ENCODE results near the gene CDKN2A. TPM values are rescaled to one million over a fixed set of nuclear protein-coding genes. Genes with fewer than 3 reads are reported as not detected.

The CDKN2A gene
- total RNA-seq, 3 donors from 2014 or later (not counting 1 experiment from before 2014, with no cell fraction given): 3.5 to 7.7 (median 3.8) TPM

DNA sequence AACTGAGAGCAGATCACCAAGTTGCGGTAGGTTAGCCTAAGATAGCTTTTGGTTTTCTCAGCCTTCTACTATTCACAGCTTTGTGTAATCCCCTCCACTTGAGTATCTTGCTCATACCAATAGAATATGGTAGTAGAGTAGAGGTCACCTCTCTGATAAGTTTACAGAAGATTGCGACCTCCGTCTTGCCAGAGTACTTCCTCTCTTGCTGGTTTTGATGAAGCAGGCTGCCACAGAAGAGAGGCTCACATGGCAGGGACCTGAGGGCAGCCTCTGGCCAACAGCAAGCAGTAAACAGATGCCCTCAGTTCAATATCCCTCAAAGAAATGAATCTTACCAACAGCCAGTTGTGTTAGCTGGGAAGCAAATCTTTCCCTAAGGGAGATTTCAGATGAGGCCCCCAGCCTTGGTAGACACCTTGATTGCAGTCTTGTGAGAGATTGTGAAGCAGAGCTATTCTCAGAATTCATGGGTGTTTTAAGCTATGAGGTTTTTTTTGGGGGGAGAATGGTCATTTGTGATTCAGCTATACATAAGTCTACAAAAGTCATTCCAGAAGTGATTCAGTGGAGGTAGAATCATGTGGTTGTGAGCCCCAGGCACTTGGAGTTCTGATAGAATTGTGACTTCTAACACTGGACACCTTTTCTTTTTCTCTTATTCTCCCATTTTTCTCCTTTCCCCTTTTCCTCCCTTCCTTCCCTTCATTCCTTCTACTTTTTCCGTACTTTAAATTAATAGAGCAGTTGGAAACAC, 37.6 kb upstream of the CDKN2A start:
- no peaks in the 10 kb centered on the region for H3K36me3 Mint-ChIP-seq

DNA sequence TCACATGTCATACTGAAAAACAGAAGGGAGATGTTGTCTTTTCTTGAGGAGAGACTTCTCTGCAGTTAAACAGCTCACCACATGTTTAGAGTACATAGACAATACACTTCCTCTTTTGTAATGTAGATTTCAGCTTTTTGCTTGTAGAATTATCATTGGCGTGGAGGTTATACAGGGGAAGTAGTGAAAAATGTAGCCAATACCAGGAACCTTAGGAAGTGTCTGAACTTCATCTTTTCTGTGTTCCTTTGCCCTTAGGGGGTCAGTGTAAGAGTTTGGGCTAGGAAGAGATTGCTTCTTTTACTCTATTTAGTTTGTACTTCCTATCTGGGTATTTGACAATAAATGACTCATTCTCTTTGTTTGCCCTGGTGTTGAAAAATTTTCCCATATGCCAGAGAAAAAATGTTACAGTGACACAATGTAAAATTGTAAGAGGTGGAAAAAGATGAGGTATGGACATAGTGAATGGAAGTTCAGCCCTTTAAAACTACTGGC, 36.0 kb upstream of the CDKN2A start:
- H3K36me3 ChIP-seq (ENCODE audit: control insufficient read depth, insufficient read depth, low read length): no peaks in the 10 kb centered on the region
- peak in 1 of 3 donors; percentile 53 for ATAC-seq
- H3K9me3 ChIP-seq (ENCODE audit: control insufficient read depth, insufficient read depth, low read length): no peaks in the 10 kb centered on the region
- no peak overlapping the region for H3K27ac ChIP-seq (ENCODE audit: low read length)
- Mint-ChIP-seq H3K4me3 (no peak overlapping the region), H3K27ac (no peak overlapping the region), H3K36me3 (no peaks in the 10 kb centered on the region), H3K4me1 (peaks cover under 1 to 2% of the 10 kb centered on the region in 2 donors), H3K9me3 (no peaks in the 10 kb centered on the region), H3K27me3 (ENCODE audit: low read depth in 2 of 2) (peaks cover 0 to 2% of the 10 kb centered on the region in 2 donors)
- intact Hi-C loops (cut with micrococcal nuclease): no loop called here
- TF ChIP-seq, protein P1, sequence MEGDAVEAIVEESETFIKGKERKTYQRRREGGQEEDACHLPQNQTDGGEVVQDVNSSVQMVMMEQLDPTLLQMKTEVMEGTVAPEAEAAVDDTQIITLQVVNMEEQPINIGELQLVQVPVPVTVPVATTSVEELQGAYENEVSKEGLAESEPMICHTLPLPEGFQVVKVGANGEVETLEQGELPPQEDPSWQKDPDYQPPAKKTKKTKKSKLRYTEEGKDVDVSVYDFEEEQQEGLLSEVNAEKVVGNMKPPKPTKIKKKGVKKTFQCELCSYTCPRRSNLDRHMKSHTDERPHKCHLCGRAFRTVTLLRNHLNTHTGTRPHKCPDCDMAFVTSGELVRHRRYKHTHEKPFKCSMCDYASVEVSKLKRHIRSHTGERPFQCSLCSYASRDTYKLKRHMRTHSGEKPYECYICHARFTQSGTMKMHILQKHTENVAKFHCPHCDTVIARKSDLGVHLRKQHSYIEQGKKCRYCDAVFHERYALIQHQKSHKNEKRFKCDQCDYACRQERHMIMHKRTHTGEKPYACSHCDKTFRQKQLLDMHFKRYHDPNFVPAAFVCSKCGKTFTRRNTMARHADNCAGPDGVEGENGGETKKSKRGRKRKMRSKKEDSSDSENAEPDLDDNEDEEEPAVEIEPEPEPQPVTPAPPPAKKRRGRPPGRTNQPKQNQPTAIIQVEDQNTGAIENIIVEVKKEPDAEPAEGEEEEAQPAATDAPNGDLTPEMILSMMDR (IDR thresholded peaks at IDR 0.05): no peak
- H3K27me3 ChIP-seq (ENCODE audit: control insufficient read depth, insufficient read depth, low read length): no peaks in the 10 kb centered on the region
- DNase-seq: no peak
- no peak overlapping the region for H3K4me3 ChIP-seq (ENCODE audit: low read length)
- H3K4me1 ChIP-seq (ENCODE audit: control insufficient read depth, insufficient read depth, low read length): no peaks in the 10 kb centered on the region
- WGBS (ENCODE audit: insufficient coverage): 0% methylated on average over 1 of the region's 1 CpG

More for the DNA sequence above, 37.6 kb upstream of the CDKN2A start:
- ATAC-seq: no peak
- no peak overlapping the region for H3K27ac Mint-ChIP-seq
- Histone ChIP-seq H3K4me3 (ENCODE audit: low read length) (no peak overlapping the region), H3K9me3 (ENCODE audit: control insufficient read depth, insufficient read depth, low read length) (no peaks in the 10 kb centered on the region), H3K27me3 (ENCODE audit: control insufficient read depth, insufficient read depth, low read length) (no peaks in the 10 kb centered on the region), H3K4me1 (ENCODE audit: control insufficient read depth, insufficient read depth, low read length) (peaks cover 6% of the 10 kb centered on the region), H3K27ac (ENCODE audit: low read length) (no peak overlapping the region), H3K36me3 (ENCODE audit: control insufficient read depth, insufficient read depth, low read length) (no peaks in the 10 kb centered on the region)
- WGBS (ENCODE audit: insufficient coverage): 65% methylated on average over 3 of the region's 4 CpGs
- no peaks in the 10 kb centered on the region for H3K9me3 Mint-ChIP-seq
- TF ChIP-seq, protein P1 (IDR thresholded peaks at IDR 0.05): no peak
- peaks cover 0 to 2% of the 10 kb centered on the region in 2 donors for H3K27me3 Mint-ChIP-seq (ENCODE audit: low read depth in 2 of 2)
- peaks cover 9 to 10% of the 10 kb centered on the region in 2 donors for H3K4me1 Mint-ChIP-seq
- no peak for DNase-seq
- no peak overlapping the region for H3K4me3 Mint-ChIP-seq
- intact Hi-C loops (cut with micrococcal nuclease): no loop called here

DNA sequence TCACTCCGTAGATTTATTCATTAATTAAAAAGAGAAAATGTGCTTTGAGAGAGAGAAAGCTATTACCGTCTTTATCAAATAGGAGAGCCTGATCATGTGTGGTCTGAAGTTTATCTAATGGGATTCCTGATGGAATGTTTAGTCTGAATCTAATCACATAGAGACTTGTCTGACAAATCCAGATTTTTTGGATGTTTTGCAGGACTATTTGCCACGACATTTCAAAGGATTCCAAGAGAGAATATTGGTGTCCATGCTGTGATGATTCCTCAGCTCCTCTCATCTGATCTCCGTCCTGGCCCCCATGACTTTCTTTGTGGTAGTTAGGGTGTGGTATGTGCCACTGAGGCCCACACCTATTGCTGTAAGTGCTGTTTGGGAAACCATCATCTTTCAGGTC, 35.0 kb upstream of the CDKN2A start:
- peaks cover 0 to 2% of the 10 kb centered on the region in 2 donors for H3K27me3 Mint-ChIP-seq (ENCODE audit: low read depth in 2 of 2)
- H3K9me3 Mint-ChIP-seq: no peaks in the 10 kb centered on the region
- H3K27ac ChIP-seq (ENCODE audit: low read length): no peak overlapping the region
- H3K36me3 Mint-ChIP-seq: no peaks in the 10 kb centered on the region
- no peak for DNase-seq
- no peak overlapping the region for H3K27ac Mint-ChIP-seq
- no peaks in the 10 kb centered on the region for H3K4me1 Mint-ChIP-seq
- TF ChIP-seq, protein P1 (IDR thresholded peaks at IDR 0.05): no peak
- H3K4me3 Mint-ChIP-seq: no peak overlapping the region
- ATAC-seq: no peak
- H3K9me3 ChIP-seq (ENCODE audit: control insufficient read depth, insufficient read depth, low read length): no peaks in the 10 kb centered on the region
- no peak overlapping the region for H3K4me3 ChIP-seq (ENCODE audit: low read length)
- no peaks in the 10 kb centered on the region for H3K4me1 ChIP-seq (ENCODE audit: control insufficient read depth, insufficient read depth, low read length)
- H3K36me3 ChIP-seq (ENCODE audit: control insufficient read depth, insufficient read depth, low read length): no peaks in the 10 kb centered on the region
- H3K27me3 ChIP-seq (ENCODE audit: control insufficient read depth, insufficient read depth, low read length): no peaks in the 10 kb centered on the region
- WGBS (ENCODE audit: insufficient coverage): 87% methylated on average over 4 of the region's 4 CpGs
- intact Hi-C loops (cut with micrococcal nuclease): no loop called here
